Fibroblast of mammary gland (primary cell): ENCODE results near the gene TFEB.

ENCODE experiments used
- DNase-seq: peaks from one replicate; pipeline ENCODE4 v3.0.0-alpha.2; 2010; ENCODE audit warnings: low read depth
- H3K4me3 ChIP-seq: 2 replicates; pipeline ENCODE4 v1.5.1; 2011; ENCODE audit warnings: low read depth, mild to moderate bottlenecking, low read length, moderate library complexity; ENCODE audit not compliant: control insufficient read depth
- TF ChIP-seq, protein P1 (sequence below): conservative IDR thresholded peaks from 2 replicates; pipeline ENCODE4 v1.5.1; 2011; ENCODE audit warnings: low read depth, low read length, inconsistent platforms; ENCODE audit not compliant: control insufficient read depth, insufficient read depth

The TFEB gene

DNA sequence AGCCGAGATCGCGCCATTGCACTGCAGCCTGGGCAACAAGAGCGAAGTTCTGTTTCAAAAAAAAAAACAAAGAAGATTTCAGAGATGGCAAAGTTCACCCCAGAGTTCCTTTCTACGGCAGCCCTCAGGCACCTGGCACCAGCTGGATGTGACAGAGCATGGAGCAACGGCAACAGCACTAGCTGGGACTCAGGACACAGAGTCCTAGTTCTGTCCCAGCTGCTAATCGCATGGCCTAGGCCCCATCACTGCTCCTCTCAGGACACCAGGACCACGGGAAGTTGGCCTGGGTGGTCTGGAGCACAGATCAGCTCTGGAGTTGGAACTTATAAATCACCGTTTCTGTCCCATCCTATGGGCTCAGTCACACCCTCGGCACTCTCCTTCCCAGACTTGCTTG, 10.7 kb upstream of the TFEB start:
- TF ChIP-seq, protein P1, sequence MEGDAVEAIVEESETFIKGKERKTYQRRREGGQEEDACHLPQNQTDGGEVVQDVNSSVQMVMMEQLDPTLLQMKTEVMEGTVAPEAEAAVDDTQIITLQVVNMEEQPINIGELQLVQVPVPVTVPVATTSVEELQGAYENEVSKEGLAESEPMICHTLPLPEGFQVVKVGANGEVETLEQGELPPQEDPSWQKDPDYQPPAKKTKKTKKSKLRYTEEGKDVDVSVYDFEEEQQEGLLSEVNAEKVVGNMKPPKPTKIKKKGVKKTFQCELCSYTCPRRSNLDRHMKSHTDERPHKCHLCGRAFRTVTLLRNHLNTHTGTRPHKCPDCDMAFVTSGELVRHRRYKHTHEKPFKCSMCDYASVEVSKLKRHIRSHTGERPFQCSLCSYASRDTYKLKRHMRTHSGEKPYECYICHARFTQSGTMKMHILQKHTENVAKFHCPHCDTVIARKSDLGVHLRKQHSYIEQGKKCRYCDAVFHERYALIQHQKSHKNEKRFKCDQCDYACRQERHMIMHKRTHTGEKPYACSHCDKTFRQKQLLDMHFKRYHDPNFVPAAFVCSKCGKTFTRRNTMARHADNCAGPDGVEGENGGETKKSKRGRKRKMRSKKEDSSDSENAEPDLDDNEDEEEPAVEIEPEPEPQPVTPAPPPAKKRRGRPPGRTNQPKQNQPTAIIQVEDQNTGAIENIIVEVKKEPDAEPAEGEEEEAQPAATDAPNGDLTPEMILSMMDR: no peak
- no peak for DNase-seq
- no peak overlapping the region for H3K4me3 ChIP-seq

DNA sequence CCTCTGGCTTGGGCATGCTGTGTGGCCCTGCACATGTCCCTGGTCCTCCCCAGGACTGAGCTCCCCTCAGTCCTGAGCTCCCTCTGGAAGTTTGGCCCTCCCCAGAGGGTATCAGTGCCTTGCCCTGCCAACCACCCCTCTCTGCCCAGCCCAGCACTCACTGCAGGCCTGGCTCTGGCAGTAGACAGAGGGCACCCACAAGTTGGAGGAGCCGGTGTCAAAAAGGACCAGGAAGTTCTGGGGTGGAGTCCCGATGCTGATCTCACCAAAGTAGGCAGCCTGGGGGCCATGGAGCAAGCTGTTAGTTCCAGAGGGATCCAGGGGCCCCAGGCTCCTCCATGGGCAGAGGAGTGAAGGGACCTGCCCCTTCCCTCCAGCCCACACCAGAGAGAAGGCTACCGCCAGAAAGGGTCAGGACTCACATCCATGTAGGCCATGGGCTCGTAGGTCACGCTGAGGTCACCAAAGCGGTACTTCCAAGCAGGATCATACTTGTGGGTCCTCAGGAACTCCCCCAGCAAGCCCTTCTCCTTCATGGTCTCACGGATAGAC, 8.9 kb upstream of the TFEB start:
- no peak overlapping the region for H3K4me3 ChIP-seq
- no peak for DNase-seq
- TF ChIP-seq, protein P1: no peak

DNA sequence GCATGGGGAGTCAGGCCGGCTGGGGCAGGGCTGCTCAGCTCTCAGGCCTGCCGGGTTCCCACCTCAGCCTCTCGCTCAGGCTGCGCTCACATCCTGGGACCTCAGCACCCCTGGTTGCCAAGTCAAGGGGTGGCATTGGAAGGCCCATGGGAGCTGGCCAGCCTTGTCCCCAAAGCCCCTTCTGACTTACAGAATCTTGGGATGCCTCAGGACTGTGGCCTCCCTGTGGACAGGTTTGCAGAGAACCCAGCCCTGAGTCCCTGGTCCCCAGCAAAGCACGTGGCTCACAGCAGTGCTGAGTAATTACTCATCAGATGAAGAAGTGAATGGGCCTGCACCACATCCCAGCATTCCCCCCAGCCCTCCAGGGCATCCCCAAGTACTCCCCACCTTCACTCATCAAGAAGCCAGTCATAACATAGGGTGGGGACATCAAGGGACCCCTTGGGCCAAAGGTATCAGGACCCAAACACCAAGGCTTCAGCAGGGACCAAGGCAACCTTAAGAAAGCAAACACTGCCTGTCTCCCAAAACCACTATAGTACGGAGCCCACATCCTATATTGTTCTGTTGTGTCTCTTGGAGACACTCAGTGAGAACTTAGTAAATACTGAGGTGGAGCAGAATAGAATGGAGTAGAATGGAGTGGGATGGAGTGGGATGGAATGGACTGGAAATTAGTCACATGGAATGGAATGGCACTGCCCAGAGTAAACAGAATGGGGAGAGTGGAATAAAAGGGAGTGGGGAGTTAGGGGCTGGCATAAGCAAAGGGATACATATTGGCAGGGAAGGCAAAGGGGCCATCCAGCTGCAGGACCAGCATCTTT, 8.2 kb upstream of the TFEB start:
- no peak overlapping the region for H3K4me3 ChIP-seq
- TF ChIP-seq, protein P1: no peak

DNA sequence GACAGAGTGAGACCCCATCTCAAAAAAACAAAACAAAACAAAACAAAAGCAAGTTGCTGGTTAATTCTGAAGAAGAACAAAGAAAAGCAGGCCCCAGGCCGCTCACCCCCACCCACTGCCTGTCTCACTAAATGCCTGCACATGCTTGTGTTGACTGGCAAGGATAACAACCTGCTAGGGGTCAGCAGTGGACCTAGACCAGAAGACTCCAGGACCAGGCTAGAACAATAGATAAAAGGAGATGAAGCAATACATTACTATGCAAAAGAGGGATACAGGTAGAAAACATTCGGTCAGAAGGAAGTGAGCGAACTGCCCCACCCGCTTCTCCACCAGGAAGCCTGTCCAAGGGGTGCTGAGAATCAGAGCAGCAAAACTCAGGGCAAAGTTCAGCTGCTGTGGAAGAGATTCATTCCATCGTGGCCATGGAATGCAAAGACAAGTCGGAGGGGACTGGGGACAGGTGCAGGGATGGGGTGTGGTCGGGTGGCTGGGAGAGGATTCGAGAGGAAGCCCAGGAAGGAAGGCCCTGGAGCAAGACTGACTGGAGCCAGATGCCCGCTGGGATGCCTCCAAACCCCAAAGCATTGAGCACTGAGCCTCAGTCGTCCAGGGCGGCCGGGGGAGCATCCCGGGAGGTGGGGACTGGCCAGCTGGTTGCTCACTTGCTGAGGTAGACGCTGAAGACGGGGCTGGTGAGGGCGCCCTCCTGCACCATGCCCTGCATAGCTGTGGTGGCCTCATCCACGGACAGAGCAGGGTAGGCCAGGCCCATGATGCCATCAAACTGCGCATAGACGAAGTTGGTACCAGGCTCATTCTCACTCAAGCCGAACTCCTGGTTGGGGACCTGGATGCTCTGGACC, 6.5 kb upstream of the TFEB start:
- TF ChIP-seq, protein P1: no peak
- no peak for DNase-seq
- no peak overlapping the region for H3K4me3 ChIP-seq

More for the DNA sequence above, 8.2 kb upstream of the TFEB start:
- no peak for DNase-seq

DNA sequence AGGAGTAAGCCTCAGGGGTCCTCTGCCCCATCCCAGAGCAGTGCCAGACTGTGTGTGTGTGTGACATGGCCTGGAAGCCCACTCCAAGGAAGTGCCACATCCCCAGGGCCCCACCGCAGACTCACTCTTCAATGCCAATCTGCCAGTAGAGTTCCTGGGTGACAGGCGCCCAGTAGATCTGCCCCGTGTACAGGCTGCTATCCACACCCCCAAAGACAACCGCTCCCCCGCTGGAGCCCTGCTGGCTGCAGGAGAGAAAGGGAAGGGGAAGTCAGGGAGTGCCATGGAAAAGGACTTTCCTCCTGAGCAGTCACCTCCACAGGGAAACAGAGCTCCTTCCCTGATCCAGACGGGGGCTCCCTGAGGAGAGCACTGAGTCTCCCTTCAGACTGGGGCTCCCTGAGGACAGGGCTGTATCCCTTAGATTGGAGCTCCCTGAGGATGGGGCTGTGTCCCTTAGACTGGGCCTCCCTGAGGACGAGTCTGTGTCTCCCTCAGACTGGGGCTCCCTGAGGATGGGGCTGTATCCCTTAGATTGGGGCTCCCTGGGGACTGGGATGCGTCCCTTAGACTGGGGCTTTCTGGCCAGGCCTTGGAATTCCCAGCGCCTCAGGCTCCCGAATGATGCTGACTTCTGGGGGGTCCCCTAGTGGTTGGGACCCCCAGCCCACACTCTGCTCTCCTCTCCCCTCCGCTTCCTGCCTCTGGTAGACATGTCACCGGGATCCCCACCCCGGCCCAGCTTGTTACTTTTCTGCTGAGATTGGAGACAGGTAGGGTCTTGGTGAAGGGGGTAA, 5.2 kb upstream of the TFEB start:
- TF ChIP-seq, protein P1: no peak
- no peak for DNase-seq
- no peak overlapping the region for H3K4me3 ChIP-seq

DNA sequence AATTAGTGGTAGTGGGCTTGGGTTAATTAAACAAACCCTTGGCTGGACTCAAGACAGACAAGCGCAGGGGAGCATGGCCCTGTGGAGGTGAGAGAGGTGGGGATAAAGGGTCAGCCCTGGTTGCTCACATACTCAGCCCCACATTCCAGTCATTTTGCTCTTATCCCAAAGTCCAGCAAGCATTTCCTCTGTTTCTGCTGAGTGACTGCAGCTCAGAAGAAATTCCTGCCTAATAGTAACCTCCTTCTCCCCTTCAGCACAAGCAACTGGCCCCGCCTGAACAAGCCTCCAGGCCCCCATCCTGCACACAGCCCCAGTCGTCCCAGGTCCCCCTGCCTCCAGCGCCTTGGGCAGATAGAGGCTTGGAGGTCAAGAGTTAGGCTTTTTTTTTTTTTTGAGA, 3.6 kb upstream of the TFEB start:
- TF ChIP-seq, protein P1: no peak
- H3K4me3 ChIP-seq: no peak overlapping the region

More for the DNA sequence above, 3.6 kb upstream of the TFEB start:
- no peak for DNase-seq
